Upper lobe of left lung (tissue), 6 donors: ENCODE measurements around the gene FBXW11. TPM values are rescaled to one million over a fixed set of nuclear protein-coding genes. Genes with fewer than 3 reads are reported as not detected.

Source experiments
- ATAC-seq, 2 donors: fragments of 200-7000 bp; cut with Tn5 transposase; one replicate each; pipeline ENCODE4 v1.9.1; 2022; ENCODE audit warnings: mild to moderate bottlenecking in 2 of 2, moderate library complexity in 2 of 2; ENCODE audit not compliant: low FRiP score in 2 of 2
- DNase-seq, 2 donors: peaks; one replicate each; pipeline ENCODE4 v3.0.0-alpha.2; 2019 to 2020
- H3K27ac ChIP-seq, 4 donors: fragments of 200-600 bp; sonication (generic); one replicate each; pipeline ENCODE4 v1.5.1; 2016 to 2019
- H3K27me3 ChIP-seq, 4 donors: fragments of 200-600 bp; sonication (generic); one replicate each; pipeline ENCODE4 v1.5.1; 2017 to 2019
- H3K36me3 ChIP-seq, 4 donors: fragments of 200-600 bp; sonication (generic); one replicate each; pipeline ENCODE4 v1.5.1; 2016 to 2019
- H3K4me1 ChIP-seq, 4 donors: fragments of 200-600 bp; sonication (generic); one replicate each; pipeline ENCODE4 v1.5.1; 2018 to 2019
- H3K4me3 ChIP-seq, 4 donors: fragments of 200-600 bp; sonication (generic); one replicate each; pipeline ENCODE4 v1.5.1; 2017 to 2019; ENCODE audit warnings: mild to moderate bottlenecking in 2 of 4, moderate library complexity in 1 of 4
- H3K9me3 ChIP-seq, 4 donors: fragments of 200-600 bp; sonication (generic); one replicate each; pipeline ENCODE4 v1.5.1; 2018 to 2019
- CTCF ChIP-seq, 6 experiments: fragments of 450-650 bp in 4 of 6; fragments of 200-600 bp in 2 of 6; sonication (generic) in 2 of 6; IDR thresholded peaks; one replicate each; pipeline ENCODE4 v1.5.1; 2016 to 2019; ENCODE audit warnings: antibody characterized with exemption in 6 of 6
- EP300 ChIP-seq, 4 donors: sonication (generic); formaldehyde crosslinking; IDR thresholded peaks; one replicate each; pipeline ENCODE4 v1.5.1; 2017; ENCODE audit warnings: antibody characterized with exemption in 4 of 4, control low read depth in 2 of 4
- POLR2A ChIP-seq, 4 donors: fragments of 450-650 bp; IDR thresholded peaks; one replicate each; pipeline ENCODE4 v1.5.1; 2016 to 2017; ENCODE audit warnings: antibody characterized with exemption in 4 of 4, mild to moderate bottlenecking in 2 of 4
- POLR2AphosphoS5 ChIP-seq, 2 donors: sonication (generic); formaldehyde crosslinking; IDR thresholded peaks; one replicate each; pipeline ENCODE4 v1.5.1; 2017; ENCODE audit warnings: antibody characterized with exemption in 2 of 2
- WGBS, 2 donors: methylation state at CpG; one replicate each; pipeline ENCODE4 v1.1.5; 2017 to 2018; 5-methylcytosine and 5-hydroxymethylcytosine counted together
- total RNA-seq, 6 donors: library from RNA; depleted of rRNA in 4 of 6; stranded (reverse); fragments of >200 nt in 4 of 6; gene quantifications; one replicate each; pipeline versions ENCODE4 v1.1.0 to v1.2.1, GENCODE V29; 2016 to 2021
- donor health status: DM: no; HTN: no; CAD: no; lungs with moderate emphysema.
- donor health status: DM: no; HTN: yes; CAD: no; lungs with severe emphysema.

Gene FBXW11
- total RNA-seq, 6 donors from 2014 or later = 37.2 to 80.0 (median 48.9) TPM

GRCh38 chr5:171821286-171821685 lies 185.2 kb downstream of the FBXW11 start:
- TF ChIP-seq POLR2AphosphoS5 (IDR thresholded peaks at IDR 0.05) (no peak), CTCF (IDR thresholded peaks at IDR 0.05) (no peak), POLR2A (IDR thresholded peaks at IDR 0.05) (no peak), EP300 (IDR thresholded peaks at IDR 0.05) (no peak)
- 81 to 89% methylated on average over 4 of the region's 4 CpGs for WGBS, 2 donors
- no peaks in the 10 kb centered on the region for H3K4me1 ChIP-seq
- no peak overlapping the region for H3K27ac ChIP-seq
- DNase-seq (no peak), ATAC-seq (no peak)
- no peak overlapping the region for H3K4me3 ChIP-seq
- no peaks in the 10 kb centered on the region for H3K27me3 ChIP-seq
- H3K9me3 ChIP-seq = no peaks in the 10 kb centered on the region
- no peaks in the 10 kb centered on the region for H3K36me3 ChIP-seq

GRCh38 chr5:171820561-171820960 lies 185.9 kb downstream of the FBXW11 start:
- Histone ChIP-seq H3K4me1 (no peaks in the 10 kb centered on the region), H3K4me3 (no peak overlapping the region), H3K36me3 (no peaks in the 10 kb centered on the region), H3K27me3 (no peaks in the 10 kb centered on the region), H3K9me3 (no peaks in the 10 kb centered on the region), H3K27ac (no peak overlapping the region)
- ATAC-seq = no peak
- WGBS, 2 donors = 89 to 91% methylated on average over 11 of the region's 11 CpGs
- TF ChIP-seq POLR2AphosphoS5 (IDR thresholded peaks at IDR 0.05) = no peak
- no peak for TF ChIP-seq CTCF (IDR thresholded peaks at IDR 0.05)
- no peak for TF ChIP-seq POLR2A (IDR thresholded peaks at IDR 0.05)
- no peak for TF ChIP-seq EP300 (IDR thresholded peaks at IDR 0.05)
- DNase-seq = no peak

DNA sequence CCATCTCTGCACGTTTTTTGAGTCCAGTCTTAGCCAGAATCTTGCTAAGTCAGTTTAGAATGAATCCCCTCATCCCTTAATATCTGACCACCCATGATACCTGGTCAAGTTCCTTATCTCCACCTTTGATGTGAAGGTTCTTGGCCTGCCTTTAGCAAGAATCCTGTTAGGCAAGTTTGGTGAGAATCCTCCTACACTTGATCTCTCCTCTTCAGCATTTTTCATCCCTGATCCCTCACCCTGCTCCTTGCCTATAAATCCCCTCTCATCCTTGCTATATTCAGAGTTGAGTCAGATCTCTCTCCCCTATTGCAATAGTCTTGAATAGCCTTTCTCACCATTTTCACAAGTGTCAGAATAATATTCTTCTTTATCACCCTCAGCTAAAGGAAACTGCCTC lies 189.8 kb downstream of the FBXW11 start:
- H3K27ac ChIP-seq = no peak overlapping the region
- no peak overlapping the region for H3K4me3 ChIP-seq
- ATAC-seq (no peak), DNase-seq (no peak)
- TF ChIP-seq POLR2AphosphoS5 (IDR thresholded peaks at IDR 0.05) (no peak), CTCF (IDR thresholded peaks at IDR 0.05) (no peak), EP300 (IDR thresholded peaks at IDR 0.05) (no peak), POLR2A (IDR thresholded peaks at IDR 0.05) (no peak)
- no peaks in the 10 kb centered on the region for H3K27me3 ChIP-seq
- H3K9me3 ChIP-seq = no peaks in the 10 kb centered on the region
- 75 to 77% methylated on average over 1 of the region's 1 CpG for WGBS, 2 donors
- H3K36me3 ChIP-seq = no peaks in the 10 kb centered on the region
- no peaks in the 10 kb centered on the region for H3K4me1 ChIP-seq

GRCh38 chr5:171813813-171814490 lies 192.5 kb downstream of the FBXW11 start:
- Histone ChIP-seq H3K36me3 (no peaks in the 10 kb centered on the region), H3K9me3 (no peaks in the 10 kb centered on the region), H3K4me3 (no peak overlapping the region), H3K27ac (no peak overlapping the region), H3K4me1 (no peaks in the 10 kb centered on the region), H3K27me3 (no peaks in the 10 kb centered on the region)
- ATAC-seq = no peak
- no peak for TF ChIP-seq CTCF (IDR thresholded peaks at IDR 0.05)
- TF ChIP-seq POLR2A (IDR thresholded peaks at IDR 0.05) = no peak
- no peak for TF ChIP-seq POLR2AphosphoS5 (IDR thresholded peaks at IDR 0.05)
- WGBS, 2 donors = 60 to 71% methylated on average over 7 of the region's 7 CpGs
- DNase-seq = no peak

GRCh38 chr5:171813270-171813669 lies 193.2 kb downstream of the FBXW11 start:
- 87 to 90% methylated on average over 4 of the region's 4 CpGs for WGBS, 2 donors
- DNase-seq (no peak), ATAC-seq (no peak)
- H3K4me3 ChIP-seq = no peak overlapping the region
- no peaks in the 10 kb centered on the region for H3K4me1 ChIP-seq
- no peaks in the 10 kb centered on the region for H3K27me3 ChIP-seq
- no peaks in the 10 kb centered on the region for H3K9me3 ChIP-seq
- H3K27ac ChIP-seq = no peak overlapping the region
- TF ChIP-seq POLR2A (IDR thresholded peaks at IDR 0.05) = no peak
- TF ChIP-seq CTCF (IDR thresholded peaks at IDR 0.05) = no peak
- TF ChIP-seq EP300 (IDR thresholded peaks at IDR 0.05) = no peak
- TF ChIP-seq POLR2AphosphoS5 (IDR thresholded peaks at IDR 0.05) = no peak
- no peaks in the 10 kb centered on the region for H3K36me3 ChIP-seq
